Activated T-cell treated with anti-CD3 and anti-CD28 coated beads, Interleukin-2, amount 50 U/mL, for 24 hours (primary cell): ENCODE measurements around the gene NAA10.
A peak's percentile ranks its signal among the peaks of the same experiment; 100 is the strongest.

Experiments used
- DNase-seq: peaks from one replicate; pipeline ENCODE4 v3.0.0-alpha.2; 2020
- H3K27ac Mint-ChIP-seq: 2 replicates; pipeline ENCODE4 v1.8.0; 2020; ENCODE audit warnings: mild to moderate bottlenecking, mixed read lengths
- H3K27me3 Mint-ChIP-seq: 2 replicates; pipeline ENCODE4 v1.8.0; 2020; ENCODE audit warnings: mixed read lengths
- H3K36me3 Mint-ChIP-seq: 2 replicates; pipeline ENCODE4 v1.8.0; 2020; ENCODE audit warnings: low read depth, mixed read lengths
- H3K4me1 Mint-ChIP-seq: 2 replicates; pipeline ENCODE4 v1.8.0; 2020; ENCODE audit warnings: low read depth, mixed read lengths
- H3K4me3 Mint-ChIP-seq: 2 replicates; pipeline ENCODE4 v1.8.0; 2020; ENCODE audit warnings: mild to moderate bottlenecking, moderate library complexity, mixed read lengths
- H3K9me3 Mint-ChIP-seq: 2 replicates; pipeline ENCODE4 v1.8.0; 2020; ENCODE audit warnings: mixed read lengths

NAA10 gene

DNA sequence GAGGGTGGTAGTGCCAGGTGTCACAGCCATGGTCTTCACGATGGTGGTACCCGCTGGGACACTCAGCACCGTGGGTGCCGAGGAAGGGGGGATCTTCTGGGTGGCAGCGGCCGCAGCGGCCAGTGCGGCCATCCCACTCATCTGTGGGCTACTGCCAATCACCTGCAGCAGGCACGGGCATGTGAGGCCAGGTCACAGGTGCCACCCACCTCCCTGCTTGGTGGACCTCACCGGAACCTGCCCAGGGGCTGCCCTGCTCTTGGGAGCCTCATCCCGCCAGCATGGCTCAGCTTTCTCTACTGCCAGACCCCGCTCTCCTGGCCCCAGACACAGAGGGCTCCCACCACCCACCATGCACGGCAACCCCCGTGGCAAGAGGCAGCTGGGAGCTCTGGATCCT is 23.8 kb upstream of the NAA10 start:
- peaks cover 98% of the 10 kb centered on the region for H3K36me3 Mint-ChIP-seq
- H3K27ac Mint-ChIP-seq, result no peak overlapping the region
- no peak overlapping the region for H3K4me3 Mint-ChIP-seq
- H3K9me3 Mint-ChIP-seq, result no peaks in the 10 kb centered on the region
- no peak for DNase-seq
- no peaks in the 10 kb centered on the region for H3K27me3 Mint-ChIP-seq
- H3K4me1 Mint-ChIP-seq, result peaks cover 7% of the 10 kb centered on the region

DNA sequence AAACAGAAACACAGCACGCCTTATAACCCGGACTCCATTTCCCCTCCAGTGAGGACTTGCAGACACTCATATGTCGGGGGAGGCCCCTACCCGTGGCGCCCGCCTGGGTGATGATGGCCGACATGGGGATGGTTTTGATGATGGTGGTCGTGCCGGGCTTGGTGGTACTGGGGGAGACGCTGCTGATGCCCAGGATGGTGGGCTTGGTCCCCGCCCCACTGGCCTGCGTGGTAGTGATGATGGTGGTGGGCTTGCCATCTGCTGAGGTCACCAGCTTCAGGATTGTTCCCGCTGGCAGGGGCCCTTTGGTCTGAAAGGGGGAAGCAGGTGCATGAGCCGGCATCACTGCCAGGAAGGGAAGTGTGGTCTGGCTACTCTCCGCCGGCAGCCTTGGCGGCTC is 22.4 kb upstream of the NAA10 start:
- Mint-ChIP-seq H3K27me3 (no peaks in the 10 kb centered on the region), H3K4me1 (peaks cover 13% of the 10 kb centered on the region), H3K27ac (peak overlapping the region; percentile 57), H3K36me3 (peaks cover 98% of the 10 kb centered on the region), H3K9me3 (no peaks in the 10 kb centered on the region), H3K4me3 (no peak overlapping the region)
- DNase-seq, result no peak

DNA sequence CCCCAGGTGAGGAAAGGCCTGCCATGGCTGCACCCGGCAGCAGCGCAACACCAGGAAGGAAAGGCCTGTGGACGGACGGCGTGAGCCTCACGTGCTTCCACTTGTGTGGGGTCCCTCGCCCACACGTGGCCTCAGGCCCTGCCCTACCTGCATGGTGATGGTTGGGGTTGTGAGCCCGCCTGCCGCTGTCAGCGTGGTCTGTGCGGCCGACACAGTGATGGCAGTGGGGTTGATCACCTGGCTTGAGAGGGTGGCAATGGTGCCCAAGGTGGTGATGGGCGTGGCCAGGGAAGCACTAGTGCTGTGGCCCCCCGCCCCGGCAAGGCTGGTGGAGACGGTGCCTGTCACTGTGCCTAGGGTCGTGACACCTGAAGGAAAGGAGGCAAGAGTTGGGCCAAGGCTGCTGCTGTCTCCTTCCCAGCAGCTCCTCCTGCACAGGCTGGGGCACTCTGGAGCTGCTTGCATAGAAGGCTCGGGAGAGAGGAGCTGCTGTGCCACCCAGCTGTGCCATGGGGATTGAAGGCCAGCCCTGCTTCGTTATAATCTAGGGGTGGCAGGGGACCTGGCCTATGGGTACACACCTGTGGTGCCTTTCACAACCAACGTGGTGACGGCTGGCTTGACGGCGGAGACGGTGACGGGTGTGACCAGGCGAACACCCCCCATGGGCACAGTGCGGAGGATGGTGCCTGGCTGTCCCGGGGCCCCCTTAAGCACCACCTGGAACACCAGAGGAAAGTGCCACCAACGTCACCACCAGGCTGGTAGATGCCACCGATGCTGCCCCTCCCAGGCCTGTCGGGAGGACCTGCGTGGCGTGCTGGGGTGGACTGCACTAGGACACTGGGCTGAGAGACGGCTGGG is 21.4 kb upstream of the NAA10 start:
- no peak for DNase-seq
- Mint-ChIP-seq H3K9me3 (no peaks in the 10 kb centered on the region), H3K27me3 (no peaks in the 10 kb centered on the region), H3K36me3 (peaks cover 98% of the 10 kb centered on the region), H3K4me1 (peaks cover 15% of the 10 kb centered on the region), H3K27ac (peak overlapping the region; percentile 9), H3K4me3 (no peak overlapping the region)

DNA sequence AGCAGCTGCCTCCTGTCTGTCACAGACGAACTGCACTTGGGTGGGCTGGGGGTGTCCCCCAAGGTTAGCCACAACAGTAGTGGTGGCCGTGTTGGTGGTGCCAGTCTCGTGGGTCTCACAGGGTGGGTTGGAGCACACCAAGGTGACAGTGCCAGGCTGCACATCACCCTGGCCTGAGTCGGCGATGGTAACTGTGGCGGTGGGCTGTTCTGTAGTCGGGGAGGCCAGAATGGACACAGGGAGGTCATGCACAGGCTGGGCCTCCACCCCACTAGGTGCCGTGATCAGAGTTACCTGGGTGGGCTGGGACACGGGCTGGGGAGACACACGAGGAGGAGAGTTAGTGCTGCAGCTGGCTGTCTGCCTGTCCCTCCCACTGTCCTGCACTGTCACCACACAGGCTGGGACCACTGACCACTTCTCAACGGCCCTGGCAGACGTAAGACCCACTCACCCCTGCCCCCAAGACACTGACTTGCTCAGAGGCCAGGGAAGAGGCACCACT is 20.4 kb upstream of the NAA10 start:
- Mint-ChIP-seq H3K27ac (peak overlapping the region; percentile 9), H3K36me3 (peaks cover 98% of the 10 kb centered on the region), H3K4me1 (peaks cover 22% of the 10 kb centered on the region), H3K9me3 (no peaks in the 10 kb centered on the region), H3K27me3 (no peaks in the 10 kb centered on the region), H3K4me3 (no peak overlapping the region)
- no peak for DNase-seq

DNA sequence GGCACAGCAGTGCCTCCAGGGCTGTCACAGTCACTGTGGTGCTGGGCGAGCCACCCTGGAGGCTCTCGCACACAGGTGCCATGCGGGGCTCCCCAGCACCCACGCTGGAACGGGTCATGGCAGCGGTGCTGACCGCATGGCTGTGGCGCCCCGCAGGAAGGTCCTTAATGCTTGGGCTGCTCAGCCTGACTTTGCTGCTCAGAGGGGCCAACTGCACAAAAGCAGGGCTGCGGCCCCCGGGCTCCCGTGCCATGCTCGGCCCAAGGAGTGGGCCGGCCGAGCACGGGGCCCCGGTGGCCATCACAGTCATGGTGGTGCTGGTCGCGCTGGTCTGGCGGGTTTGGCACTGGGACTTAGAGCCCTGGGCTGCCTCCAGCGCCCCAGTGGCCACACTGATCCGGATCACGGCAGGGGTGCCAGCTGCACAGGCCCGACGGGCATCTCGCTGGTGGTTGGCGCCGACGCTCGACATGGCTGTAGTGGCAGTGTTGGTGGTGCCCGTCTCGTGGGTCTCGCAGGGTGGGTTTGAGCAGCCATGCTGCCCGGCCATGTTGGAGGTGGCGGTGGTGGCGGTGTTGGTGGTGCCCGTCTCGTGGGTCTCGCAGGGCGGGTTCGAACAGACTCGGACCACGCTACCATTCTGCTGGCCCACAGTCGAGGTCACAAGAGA is 19.9 kb upstream of the NAA10 start:
- H3K4me1 Mint-ChIP-seq, result peaks cover 26% of the 10 kb centered on the region
- peaks cover 98% of the 10 kb centered on the region for H3K36me3 Mint-ChIP-seq
- H3K9me3 Mint-ChIP-seq, result no peaks in the 10 kb centered on the region
- no peaks in the 10 kb centered on the region for H3K27me3 Mint-ChIP-seq
- H3K4me3 Mint-ChIP-seq, result no peak overlapping the region
- H3K27ac Mint-ChIP-seq, result peak overlapping the region; percentile 69
- DNase-seq, result no peak

DNA sequence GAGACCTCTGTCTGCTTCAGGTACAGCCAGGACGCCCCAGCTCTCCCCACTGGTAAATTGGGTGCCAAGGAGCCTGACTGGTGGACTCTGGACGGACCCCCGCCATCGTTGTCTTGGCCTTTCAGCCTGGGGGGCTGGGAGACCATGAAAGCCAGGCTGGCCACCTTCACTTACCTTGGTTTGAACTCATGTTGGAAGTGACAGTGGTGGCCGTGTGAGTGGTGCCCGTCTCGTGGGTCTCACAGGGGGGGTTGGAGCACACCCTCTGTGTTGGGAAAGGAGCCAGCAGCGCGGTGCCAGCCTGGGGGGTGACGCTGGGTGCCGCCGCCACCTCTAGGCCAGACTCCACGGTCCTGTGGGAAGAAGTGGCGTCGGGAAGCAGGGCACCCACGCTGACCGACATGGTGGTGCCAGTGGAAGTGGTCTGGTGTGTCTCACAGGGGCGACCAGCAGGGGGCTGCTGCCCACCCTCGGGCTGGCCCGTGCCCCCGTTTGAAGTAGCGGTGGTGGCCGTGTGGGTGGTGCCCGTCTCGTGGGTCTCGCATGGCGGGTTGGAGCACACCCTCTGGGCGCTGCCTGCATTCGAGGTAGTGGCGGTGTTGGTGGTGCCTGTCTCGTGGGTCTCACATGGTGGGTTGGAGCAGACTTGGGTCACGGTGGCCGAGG is 19.2 kb upstream of the NAA10 start:
- Mint-ChIP-seq H3K9me3 (no peaks in the 10 kb centered on the region), H3K4me1 (peaks cover 32% of the 10 kb centered on the region), H3K27me3 (no peaks in the 10 kb centered on the region), H3K36me3 (peaks cover 97% of the 10 kb centered on the region), H3K4me3 (no peak overlapping the region), H3K27ac (peak overlapping the region; percentile 69)
- DNase-seq, result no peak

DNA sequence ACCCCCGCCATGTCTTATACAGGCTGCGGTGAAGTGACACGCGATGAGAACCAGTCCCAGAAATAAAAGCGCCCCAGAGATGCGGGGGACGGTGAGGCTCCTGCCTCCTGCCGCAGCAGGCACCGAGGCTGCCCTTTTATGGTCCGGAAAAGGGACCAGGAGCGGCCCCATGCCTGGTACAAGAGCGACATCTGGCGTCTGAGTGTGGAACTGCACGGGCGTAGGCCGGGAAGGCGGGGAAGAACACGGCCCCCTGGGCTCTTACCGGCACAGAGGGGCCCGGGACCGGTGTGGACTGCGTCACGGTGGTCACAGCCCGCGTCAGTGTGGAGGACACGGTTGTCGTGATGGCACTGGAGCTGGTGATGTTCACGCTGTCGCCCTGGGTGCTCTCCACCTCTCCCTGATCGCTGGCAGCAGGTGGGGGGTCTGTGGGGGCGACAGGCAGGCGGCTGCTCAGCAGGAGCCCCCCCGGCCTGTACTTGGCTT is 18.5 kb upstream of the NAA10 start:
- Mint-ChIP-seq H3K27me3 (no peaks in the 10 kb centered on the region), H3K36me3 (peaks cover 97% of the 10 kb centered on the region), H3K9me3 (no peaks in the 10 kb centered on the region), H3K27ac (peak overlapping the region; percentile 71), H3K4me1 (peaks cover 37% of the 10 kb centered on the region), H3K4me3 (no peak overlapping the region)
- peak; percentile 91 for DNase-seq

DNA sequence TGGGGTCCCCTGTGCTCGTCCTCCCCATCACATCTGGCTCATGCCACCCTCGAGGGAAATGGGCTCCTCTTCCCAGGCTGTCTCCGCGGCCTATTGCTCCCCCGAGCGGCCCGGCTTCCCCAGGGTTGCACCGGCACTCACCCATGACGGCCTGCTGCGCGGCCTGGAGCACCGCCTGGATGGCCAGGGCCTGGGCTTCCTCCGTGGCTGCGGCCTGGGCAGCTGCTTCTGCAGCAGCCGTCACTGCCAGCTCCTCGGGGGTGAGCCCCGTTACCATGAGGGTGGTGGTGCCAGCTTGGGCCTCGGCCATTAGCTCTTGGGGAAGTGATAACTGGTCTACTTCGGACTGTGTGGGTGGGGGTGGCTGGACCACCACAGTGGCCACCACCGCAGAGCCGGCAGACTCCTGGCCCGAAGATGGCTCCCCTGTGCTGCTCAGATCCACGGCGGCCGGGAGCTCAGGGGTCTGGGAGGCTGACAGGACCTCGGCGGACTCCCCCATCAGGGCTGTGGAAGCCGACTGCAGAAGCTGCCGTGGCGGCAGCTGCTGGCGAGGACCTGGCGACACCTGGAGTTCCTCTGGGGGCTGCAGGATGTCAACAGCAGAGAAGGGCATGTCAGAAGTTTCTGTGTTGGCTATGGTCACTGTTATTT is 17.7 kb upstream of the NAA10 start:
- peak overlapping the region; percentile 71 for H3K27ac Mint-ChIP-seq
- H3K4me3 Mint-ChIP-seq, result no peak overlapping the region
- peaks cover 97% of the 10 kb centered on the region for H3K36me3 Mint-ChIP-seq
- H3K27me3 Mint-ChIP-seq, result no peaks in the 10 kb centered on the region
- no peak for DNase-seq
- no peaks in the 10 kb centered on the region for H3K9me3 Mint-ChIP-seq
- peaks cover 45% of the 10 kb centered on the region for H3K4me1 Mint-ChIP-seq

DNA sequence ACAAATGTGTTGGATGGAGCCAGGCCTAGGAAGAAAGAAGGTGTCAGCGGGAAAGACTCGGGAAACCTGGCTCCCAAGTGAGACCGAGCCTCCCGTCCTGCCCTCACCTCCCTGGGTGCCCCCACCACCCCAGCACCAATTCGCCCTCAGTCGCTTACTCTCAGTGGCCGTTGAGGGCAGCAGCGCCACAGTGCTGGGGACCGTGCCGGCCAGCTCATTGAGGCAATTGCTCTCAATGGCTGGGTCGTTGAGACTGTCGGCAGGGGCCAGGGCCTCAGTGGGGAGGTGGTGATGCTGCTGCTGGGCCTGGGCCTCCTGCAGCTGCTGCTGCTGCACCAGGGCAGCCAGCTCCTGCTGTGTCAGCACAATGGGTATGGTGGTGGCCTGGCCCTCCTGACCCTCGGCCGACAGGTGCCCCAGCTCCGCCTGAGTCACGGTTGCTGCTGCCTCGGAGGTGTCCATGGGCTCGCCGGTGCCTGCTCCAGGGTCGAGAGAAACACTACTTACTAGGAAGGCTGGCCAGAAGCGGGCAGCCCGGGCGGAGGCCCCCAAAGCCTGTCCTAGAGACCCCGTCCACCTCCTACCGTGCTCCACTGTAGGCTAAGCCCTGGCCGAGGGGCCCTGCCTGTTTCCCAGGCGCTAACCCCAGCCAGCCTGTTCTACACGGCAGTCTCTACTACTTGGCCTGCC is 17.0 kb upstream of the NAA10 start:
- Mint-ChIP-seq H3K27ac (peak overlapping the region; percentile 52), H3K36me3 (peaks cover 94% of the 10 kb centered on the region)

DNA sequence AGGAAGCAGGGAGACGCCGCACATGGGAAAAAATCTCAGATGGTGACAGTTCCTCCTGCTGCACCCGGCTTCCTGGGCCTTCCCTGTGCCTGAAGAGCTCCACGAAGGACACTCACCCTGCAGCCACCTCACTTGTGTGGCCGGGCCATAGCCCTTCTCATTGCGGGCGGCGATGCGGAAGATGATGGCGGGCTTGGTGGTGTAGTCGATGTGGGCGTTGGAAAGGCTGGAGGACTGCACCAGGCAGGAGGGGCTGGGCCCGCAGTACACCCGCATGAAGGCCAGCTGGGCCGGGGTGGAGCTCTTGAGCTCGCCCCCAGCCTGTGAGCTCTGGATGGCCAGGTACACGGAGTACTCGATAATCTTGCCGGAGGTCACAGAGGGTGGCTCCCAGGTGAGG is 15.3 kb upstream of the NAA10 start:
- Mint-ChIP-seq H3K27ac (peak overlapping the region; percentile 15), H3K4me1 (peaks cover 48% of the 10 kb centered on the region), H3K36me3 (peaks cover 78% of the 10 kb centered on the region), H3K27me3 (no peaks in the 10 kb centered on the region), H3K9me3 (no peaks in the 10 kb centered on the region), H3K4me3 (no peak overlapping the region)
- DNase-seq, result no peak

More for the DNA sequence above, 17.0 kb upstream of the NAA10 start:
- no peaks in the 10 kb centered on the region for H3K9me3 Mint-ChIP-seq
- peaks cover 48% of the 10 kb centered on the region for H3K4me1 Mint-ChIP-seq
- H3K4me3 Mint-ChIP-seq, result no peak overlapping the region
- DNase-seq, result no peak
- H3K27me3 Mint-ChIP-seq, result no peaks in the 10 kb centered on the region

DNA sequence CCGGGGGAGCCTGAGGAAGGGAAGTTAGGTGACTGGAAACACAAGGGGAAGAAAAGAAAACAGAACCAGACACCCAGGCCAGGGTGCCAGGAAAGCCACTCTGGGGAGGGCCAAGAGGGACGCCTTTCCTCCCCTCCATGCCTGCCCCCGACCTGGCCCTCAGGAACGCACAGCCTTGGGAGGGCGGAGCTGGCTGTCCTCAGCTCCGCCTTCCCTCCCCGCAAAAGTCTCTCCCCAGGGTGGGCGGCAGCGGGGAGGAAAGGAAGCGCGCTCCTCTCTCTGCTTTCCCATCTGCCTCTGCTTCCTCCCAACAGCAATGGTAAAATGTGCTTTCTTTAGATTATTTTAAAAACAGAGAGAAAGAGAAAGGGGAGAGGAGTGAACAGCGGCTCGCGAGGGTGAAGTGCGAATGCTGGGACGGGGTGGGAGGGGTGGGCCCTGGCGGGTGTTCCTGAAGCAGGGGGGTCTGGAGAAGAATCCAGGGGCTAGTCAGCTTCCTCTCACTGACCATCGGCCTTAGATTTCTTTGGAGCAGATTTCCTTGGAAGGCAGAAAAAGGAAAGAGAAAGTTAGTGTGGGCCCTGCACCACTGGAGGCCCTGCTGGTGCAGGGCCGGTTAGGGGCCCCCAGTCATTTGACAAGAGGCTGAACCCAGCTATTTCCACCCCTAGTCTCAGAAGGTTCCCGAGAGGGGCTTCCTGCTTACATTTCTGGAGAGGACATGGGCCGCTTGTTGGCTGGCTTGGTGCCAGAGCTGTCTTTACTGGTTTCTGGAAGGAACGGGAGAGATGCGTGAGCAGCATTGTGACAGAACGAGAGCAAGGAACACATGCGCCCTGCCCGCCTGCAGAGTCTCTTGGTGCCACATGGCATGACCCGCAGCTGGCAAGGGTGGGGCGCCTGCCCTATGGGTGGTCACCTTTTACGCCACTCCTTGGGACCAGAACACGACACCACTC is 14.3 kb upstream of the NAA10 start:
- Mint-ChIP-seq H3K9me3 (no peaks in the 10 kb centered on the region), H3K27ac (peak overlapping the region; percentile 81), H3K4me1 (peaks cover 46% of the 10 kb centered on the region), H3K27me3 (peaks cover 2% of the 10 kb centered on the region), H3K36me3 (peaks cover 69% of the 10 kb centered on the region), H3K4me3 (no peak overlapping the region)
- DNase-seq, result no peak

DNA sequence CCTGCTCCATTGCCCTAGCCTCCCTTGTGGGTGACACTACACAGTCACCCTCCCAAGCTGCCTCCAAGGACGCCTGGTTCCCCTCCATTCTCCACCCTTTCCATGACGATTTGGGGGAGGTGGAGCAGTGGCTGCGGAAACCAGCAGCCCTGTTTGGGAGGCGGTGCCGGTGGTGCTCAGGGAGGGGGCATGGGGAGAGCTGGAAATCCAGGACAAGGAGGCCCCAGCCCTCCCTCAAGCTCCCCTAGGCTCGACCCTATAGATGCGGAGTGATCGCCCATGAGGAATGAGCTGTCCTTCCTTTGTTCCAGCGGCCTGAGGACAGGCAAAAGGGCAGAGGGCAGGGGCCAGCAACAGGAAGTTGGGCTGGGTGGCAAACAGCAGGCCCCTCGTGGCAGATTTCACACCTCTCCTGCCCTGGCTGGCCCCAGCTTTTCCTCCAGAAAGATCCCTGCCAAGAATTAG is 13.2 kb upstream of the NAA10 start:
- Mint-ChIP-seq H3K4me1 (peaks cover 43% of the 10 kb centered on the region), H3K36me3 (peaks cover 59% of the 10 kb centered on the region), H3K4me3 (no peak overlapping the region), H3K27ac (peak overlapping the region; percentile 81), H3K27me3 (peaks cover 8% of the 10 kb centered on the region), H3K9me3 (no peaks in the 10 kb centered on the region)
- DNase-seq, result no peak
